GM21526 (cell line): ENCODE results near the gene METTL3.

Source experiments
- ATAC-seq: cut with Tn5 transposase; IDR thresholded peaks from one replicate; pipeline ENCODE4 v1.9.1; 2021; ENCODE audit warnings: moderate library complexity; ENCODE audit not compliant: unreplicated experiment, low FRiP score

Gene METTL3

DNA sequence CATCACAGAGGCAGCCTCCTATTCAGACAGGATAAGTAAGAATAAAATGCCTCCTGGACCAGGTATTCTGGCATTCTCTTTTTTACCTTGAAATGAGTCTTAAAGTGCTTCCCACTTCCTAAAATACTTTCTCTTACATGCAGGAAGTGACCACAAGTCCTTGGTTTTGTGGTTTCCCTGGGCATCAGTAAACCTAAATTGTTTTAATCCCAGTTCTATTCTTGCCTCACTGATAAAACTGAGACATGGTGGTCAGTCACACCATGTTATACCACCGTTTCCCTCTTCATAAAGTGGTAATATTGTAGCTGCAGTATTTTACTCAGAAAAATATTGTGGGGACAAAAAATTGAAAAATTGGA, 16.2 kb upstream of the METTL3 start:
- ATAC-seq: no peak

DNA sequence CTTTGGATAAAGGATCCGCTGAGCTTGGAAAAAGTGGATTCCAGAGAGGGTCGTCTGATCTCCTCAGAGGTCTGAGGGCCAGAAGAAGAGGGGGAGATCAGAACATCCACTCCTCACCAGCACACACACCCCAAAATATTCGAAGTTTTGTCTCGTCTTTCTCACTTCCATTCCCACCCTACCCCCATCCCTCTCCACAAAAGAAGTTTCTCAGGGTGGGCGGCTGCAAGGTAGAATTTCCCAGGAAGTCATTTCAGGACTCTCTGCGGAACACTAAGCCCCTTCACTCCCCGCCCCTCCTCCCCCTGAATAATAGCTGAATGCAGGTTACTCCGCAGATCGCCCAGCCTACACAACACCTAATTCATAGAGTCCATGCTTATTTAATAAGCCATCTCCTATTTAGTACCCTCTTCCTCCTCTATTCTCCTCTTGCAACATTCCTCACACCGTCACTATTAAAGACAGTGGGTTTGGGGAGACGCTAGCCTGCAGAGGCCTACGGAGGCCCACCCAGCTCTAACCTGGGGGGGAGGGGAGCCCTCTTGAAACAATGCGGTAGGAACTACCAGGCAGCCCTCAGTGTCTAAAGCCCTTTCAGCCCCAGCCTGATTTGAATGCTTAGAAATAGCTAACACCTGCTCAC, 15.7 kb upstream of the METTL3 start:
- ATAC-seq: no peak

DNA sequence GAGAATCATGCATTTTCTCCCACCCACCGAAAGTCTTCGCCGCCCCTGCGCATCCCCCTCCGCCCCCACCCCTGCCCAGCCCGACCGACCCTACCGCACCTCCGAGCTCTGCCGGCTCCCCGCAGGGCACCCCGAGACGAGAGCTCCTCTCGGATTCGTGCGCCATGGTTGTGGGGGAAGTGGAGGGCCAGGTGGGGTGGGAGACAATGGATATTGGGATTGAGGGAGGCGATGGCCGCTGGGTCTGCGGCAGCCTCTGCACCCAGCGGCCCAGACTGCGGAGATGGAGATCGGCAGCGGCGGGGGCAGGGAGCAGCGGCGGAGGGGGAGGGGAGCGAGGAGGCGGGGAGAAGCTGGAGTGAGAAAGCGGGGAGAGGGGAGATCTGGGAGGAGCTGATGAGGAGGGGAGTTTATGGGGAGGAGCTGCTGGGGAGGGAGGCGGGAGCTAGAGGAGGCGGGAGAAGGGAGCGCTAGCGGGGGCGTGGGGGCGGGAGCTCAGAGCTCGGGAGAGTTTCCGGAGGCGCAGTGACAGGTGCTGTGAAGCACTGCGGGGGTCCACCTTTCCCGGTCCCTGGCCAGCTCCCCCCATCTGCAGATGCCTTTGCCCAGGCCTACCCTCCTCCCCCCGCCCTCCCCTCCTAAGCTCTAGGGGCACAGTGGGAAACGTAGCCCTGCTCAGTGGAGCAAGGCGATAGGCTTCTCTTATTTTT, 15.0 kb upstream of the METTL3 start, which contains the start of gene SALL2:
SALL2 (minus strand) TSS at position 385 of the 710 bp plus-strand sequence; CDS start at position 166, 219 bp downstream.
- no peak for ATAC-seq

DNA sequence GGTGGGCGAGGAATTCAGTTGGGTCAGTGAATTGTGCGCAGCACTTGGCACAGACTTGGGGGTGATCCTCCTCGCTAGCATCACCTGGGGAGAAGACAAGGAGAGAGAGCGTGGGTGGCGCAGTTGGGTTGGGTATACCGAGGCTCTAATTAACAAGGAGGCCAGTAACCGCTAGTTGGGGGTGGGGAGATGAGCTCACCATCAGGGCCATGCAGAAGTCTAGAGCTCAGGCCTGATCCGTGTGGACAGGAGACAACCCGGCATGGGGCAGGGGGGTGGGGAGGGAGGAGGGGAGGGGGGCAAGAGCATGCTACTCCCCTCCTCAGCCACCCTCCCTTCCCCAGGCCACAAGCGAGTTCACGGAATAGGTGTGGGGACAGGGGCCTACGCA, 14.4 kb upstream of the METTL3 start:
- no peak for ATAC-seq

GRCh38 chr14:21524575-21525490, 13.7 kb upstream of the METTL3 start:
- no peak for ATAC-seq

- no peak for ATAC-seq
Measured at GRCh38 chr14:21523203-21523602, 12.1 kb upstream of the METTL3 start.

DNA sequence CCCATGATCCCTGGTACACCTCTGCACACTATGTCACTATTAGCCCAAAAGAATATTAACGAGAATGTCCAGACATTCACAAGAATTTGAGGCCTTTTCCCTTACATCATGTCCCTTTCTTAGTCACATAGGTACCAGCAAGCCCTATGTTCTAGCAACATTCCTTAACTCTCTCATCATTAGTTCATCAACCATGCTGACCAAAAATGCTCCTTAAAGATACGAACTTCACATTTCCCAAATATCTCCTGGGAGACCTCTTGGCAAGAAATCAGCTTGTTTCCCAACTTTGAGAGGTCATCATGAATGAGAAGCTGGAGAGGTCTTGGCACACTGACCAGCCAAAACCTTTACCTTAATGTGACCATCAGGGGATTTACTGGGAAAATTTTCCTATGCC, 10.4 kb upstream of the METTL3 start:
- ATAC-seq: no peak

DNA sequence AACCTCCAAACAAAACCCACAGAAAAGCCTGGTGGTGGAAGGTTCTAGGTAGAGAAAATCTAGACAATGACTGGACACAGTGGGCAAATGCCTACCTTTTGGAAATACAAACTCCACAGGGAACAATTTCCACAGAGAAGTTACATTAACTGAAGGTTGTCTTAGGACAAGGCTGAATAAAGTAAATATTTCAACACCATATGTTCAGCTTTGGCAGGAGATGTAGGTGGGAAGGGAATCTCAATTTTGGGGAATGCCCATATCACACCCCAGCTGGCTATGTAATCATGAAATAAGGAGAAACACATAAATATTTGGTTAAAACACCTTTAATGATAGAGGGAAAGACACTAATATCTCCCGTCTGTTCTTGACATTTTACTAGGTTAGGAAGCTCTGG, 9.6 kb upstream of the METTL3 start:
- no peak for ATAC-seq

- no peak for ATAC-seq
Measured at GRCh38 chr14:21518725-21519124, 7.6 kb upstream of the METTL3 start.

GRCh38 chr14:21514341-21514740, 3.2 kb upstream of the METTL3 start:
- no peak for ATAC-seq

DNA sequence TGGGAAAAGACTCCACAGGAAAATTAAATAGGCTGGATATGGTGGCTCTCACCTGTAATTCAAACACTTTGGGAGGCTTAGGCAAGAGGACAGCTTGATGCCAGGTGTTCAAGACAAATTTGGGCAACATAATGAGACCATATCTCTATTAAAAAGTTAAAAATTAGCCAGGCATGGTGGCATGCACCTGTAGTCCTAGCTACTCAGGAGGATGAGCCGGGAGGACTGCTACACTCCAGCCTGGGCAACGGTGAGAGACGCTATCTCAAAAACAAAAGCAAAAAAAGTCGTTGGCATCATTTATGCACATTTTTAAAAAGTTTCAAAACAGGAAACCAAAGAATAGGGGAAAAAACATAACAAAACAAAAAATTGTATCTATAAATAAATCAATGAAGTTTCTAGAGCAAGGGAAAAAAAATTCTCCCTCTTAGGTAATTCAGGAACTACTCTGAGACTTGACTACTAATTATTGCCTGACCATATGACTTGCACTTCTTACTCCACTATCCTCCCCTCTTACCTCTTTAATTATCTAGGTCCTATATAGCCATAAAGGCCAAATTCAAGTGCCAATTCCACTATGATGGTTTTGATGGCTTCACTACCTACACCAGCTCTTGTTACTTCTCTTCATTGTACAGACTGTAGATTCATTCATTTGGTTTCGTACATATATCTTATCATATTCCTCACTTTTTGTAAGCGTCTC, 1.6 kb downstream of the METTL3 start:
- no peak for ATAC-seq

GRCh38 chr14:21506557-21506956, 4.6 kb downstream of the METTL3 start:
- ATAC-seq: no peak

DNA sequence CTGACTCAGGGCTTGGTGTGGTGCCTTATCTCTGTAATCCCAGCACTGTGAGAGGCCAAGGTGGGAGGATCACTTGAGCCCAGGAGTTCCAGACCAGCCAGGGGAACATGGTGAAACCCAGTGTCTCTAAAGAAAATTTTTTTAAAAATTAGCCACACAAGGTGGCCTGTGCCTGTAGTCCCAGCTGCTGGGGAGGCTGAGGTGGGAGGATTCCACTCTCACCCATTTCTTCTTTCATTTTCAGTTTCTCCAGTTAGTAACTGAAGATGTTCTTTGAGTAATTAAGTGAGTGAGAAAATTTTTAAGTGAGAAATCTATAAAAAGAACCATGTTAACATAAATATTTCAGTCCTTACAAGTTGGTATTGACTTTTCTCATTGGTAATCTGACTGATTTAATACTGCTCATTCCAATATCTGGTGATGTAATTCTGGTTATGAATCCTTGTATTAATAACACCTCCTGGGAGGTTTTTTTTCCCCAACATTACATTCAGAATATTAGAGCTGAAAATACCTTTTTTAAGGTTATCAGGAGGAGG, 6.1 kb downstream of the METTL3 start:
- peak; percentile 64 for ATAC-seq

DNA sequence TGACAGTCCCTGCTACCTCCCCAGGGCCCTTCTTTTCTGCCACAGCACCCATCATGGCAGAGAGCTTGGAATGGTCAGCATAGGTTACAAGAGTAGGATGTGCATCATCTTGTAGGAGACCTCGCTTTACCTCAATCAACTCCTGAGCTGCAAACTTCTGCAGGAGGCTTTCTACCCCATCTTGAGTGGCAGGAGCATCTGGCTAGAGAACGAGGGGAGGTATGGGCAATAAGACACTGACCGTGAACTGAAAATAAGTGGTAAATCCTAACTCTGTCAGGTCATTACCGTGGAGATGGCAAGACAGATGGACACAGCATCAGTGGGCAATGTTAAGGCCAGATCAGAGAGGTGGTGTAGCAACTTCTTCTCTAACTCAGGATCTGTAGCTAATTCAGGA, 7.8 kb downstream of the METTL3 start:
- no peak for ATAC-seq

DNA sequence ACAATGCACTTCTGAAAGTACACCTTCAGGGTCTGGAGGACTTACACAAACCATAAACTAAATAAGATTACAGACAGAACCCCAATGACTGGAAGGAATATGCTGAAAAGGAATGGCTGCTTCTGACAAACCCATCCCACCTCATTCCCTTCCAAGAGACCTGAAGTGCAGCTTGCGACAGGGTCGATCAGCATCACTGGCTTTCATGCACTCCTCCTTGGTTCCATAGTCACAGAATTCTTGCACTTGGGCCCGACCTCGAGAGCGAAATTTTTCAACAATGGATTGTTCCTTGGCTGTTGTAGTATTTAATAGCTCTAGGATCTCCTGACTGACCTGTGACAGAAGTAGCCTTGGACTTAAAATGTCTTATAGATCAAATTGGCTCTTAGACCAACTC, 9.6 kb downstream of the METTL3 start:
- no peak for ATAC-seq

DNA sequence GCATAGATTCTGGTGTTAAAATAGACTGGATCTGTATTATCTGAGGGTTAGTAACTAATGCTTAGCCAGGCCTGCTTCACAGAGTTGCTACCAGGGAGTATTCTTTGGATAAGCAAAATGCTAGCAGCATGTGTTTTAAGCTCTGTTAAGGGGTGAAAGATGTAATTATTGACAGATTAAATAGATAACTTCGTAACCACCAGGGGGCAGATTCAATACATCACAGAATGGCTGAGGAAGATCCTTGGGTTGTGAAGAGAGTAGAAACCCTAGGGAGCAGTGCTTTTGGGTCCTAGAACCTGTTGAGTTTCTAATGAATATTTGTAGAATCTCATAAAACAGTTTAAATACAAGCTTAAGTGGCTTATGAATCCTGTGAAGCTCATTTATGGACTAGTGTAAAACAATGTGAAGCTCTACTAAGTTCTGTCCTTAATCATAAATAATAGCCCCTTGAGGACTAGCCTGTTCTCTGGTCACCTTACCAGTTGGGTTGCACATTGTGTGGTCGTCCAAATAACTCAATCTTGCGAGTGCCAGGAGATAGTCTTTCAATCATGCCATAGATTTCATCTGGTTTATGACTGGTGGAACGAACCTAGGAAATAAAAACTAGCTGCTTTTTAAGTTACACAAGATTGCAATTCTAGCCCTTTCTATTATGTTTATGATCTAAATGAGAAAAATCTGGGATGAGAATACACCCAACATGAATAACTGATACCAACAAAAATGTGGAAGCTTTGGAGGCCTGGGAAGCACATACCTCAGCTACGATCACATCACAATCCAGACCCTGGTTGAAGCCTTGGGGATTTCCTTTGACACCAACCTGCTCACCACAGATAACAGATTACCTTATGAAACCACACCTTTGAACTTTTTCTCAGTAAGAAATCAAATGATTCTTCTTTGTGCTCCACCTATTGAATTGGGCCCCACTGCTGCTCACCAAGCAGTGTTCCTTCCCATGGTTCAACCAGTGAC, 12.3 kb downstream of the METTL3 start:
- ATAC-seq: no peak

DNA sequence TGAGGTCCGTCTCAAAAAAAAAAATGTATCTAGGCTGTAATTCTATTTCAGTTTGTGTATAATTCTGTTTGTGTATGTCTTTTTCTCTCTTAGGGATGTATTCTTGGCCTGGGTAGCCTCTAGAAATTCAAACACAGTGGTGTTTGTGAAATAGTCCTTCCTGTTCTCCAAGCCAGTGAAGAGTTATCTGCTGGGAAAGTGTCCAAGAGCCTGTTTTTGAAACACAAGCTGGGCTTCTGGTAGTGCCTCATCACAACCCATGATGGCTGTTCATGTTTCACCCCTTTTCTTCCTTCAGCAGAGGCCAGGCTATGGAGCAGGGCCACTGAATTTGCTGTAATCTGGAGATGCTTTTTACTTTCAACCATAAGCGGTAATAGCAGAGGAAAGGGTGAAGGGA, 14.7 kb downstream of the METTL3 start:
- ATAC-seq: no peak

- ATAC-seq: no peak
Measured at GRCh38 chr14:21494902-21495762, 16.0 kb downstream of the METTL3 start.
